SK-N-SH (cell line): Measurements from ENCODE around the gene TNRC6C. TPM values are rescaled to one million over a fixed set of nuclear protein-coding genes. Genes with fewer than 3 reads are reported as not detected.

Source experiments
- CTCF ChIA-PET: fragments of 300-600, 350-600 bp; formaldehyde crosslinking; extraction: SDS; loops from one replicate; lab custom pipeline; 2021; lab: Yijun Ruan, JAX
- POLR2A ChIA-PET: fragments of 350-600 bp; sonication (Branson Sonifier 250); formaldehyde crosslinking; extraction: SDS; loops from one replicate; lab custom pipeline; 2020; ENCODE audit warnings: antibody characterized with exemption, inconsistent platforms; lab: Yijun Ruan, JAX
- DNase-seq: peaks from one replicate; pipeline ENCODE4 v3.0.0; 2012
- H2AFZ ChIP-seq: fragments of 200-600 bp; sonication (generic); 2 replicates; pipeline ENCODE4 v1.8.1; 2016; ENCODE audit warnings: antibody characterized with exemption, mild to moderate bottlenecking, low read depth
- H3F3A ChIP-seq: fragments of 200-600 bp; sonication (generic); replicated peaks from 2 replicates; pipeline ENCODE3; 2016; ENCODE audit warnings: antibody characterized with exemption, mild to moderate bottlenecking; ENCODE audit not compliant: insufficient read depth
- H3K27ac ChIP-seq, 2 experiments: fragments of 200-500 bp in 1 of 2; fragments of 200-600 bp in 1 of 2; sonication (Bioruptor generic) in 1 of 2; sonication (generic), shearing (Covaris generic) in 1 of 2; 2 replicates each; pipeline versions ENCODE4 v1.5.1 to v1.6.1; 2014 to 2016; ENCODE audit warnings: low read depth in 2 of 2, inconsistent platforms in 1 of 2, low read length in 1 of 2, mild to moderate bottlenecking in 1 of 2, mixed read lengths in 1 of 2
- H3K27me3 ChIP-seq: fragments of 200-600 bp; sonication (generic), shearing (Covaris generic); 2 replicates; pipeline ENCODE4 v1.6.1; 2016; ENCODE audit warnings: mixed run types; ENCODE audit not compliant: insufficient read depth
- H3K36me3 ChIP-seq, 2 experiments: fragments of 200-500 bp in 1 of 2; fragments of 200-600 bp in 1 of 2; sonication (Bioruptor generic) in 1 of 2; sonication (generic) in 1 of 2; replicated peaks in 1 of 2; 2 replicates each; pipeline versions ENCODE3 to v1.5.1; 2014 to 2016; ENCODE audit warnings: low read length in 1 of 2, mild to moderate bottlenecking in 1 of 2; ENCODE audit not compliant: insufficient read depth in 2 of 2, control insufficient read depth in 1 of 2
- H3K4me1 ChIP-seq, 2 experiments: fragments of 200-500 bp in 1 of 2; fragments of 200-600 bp in 1 of 2; sonication (Bioruptor generic) in 1 of 2; sonication (generic), shearing (Covaris generic) in 1 of 2; 2 replicates each; pipeline versions ENCODE4 v1.5.1 to v1.6.1; 2014 to 2016; ENCODE audit warnings: low read depth in 1 of 2, low read length in 1 of 2, mixed run types in 1 of 2; ENCODE audit not compliant: insufficient read depth in 2 of 2, control insufficient read depth in 1 of 2
- H3K4me2 ChIP-seq: fragments of 200-600 bp; sonication (generic), shearing (Covaris generic); 2 replicates; pipeline ENCODE4 v1.6.1; 2017; ENCODE audit warnings: mixed run types
- H3K4me3 ChIP-seq, 2 experiments: fragments of 200-500 bp in 1 of 2; fragments of 200-600 bp in 1 of 2; sonication (Bioruptor generic) in 1 of 2; sonication (generic), shearing (Covaris generic) in 1 of 2; 2 replicates each; pipeline versions ENCODE4 v1.5.1 to v1.8.1; 2014 to 2016; ENCODE audit warnings: low read depth in 2 of 2, inconsistent platforms in 1 of 2, low read length in 1 of 2, mild to moderate bottlenecking in 1 of 2, mixed read lengths in 1 of 2, moderate library complexity in 1 of 2
- H3K79me2 ChIP-seq: fragments of 200-600 bp; sonication (generic); 2 replicates; pipeline ENCODE4 v1.8.1; 2017; ENCODE audit warnings: mild to moderate bottlenecking; ENCODE audit not compliant: insufficient read depth
- H3K9ac ChIP-seq: fragments of 200-600 bp; sonication (generic); 2 replicates; pipeline ENCODE4 v1.6.1; 2017; ENCODE audit warnings: mixed run types
- H3K9me2 ChIP-seq: fragments of 200-600 bp; sonication (generic); 2 replicates; pipeline ENCODE4 v1.6.1; 2017; ENCODE audit warnings: mixed run types
- H3K9me3 ChIP-seq: fragments of 200-600 bp; sonication (generic); 2 replicates; pipeline ENCODE4 v1.6.1; 2017; ENCODE audit warnings: mixed run types, mild to moderate bottlenecking, moderate library complexity
- H4K20me1 ChIP-seq: fragments of 200-600 bp; sonication (generic); 2 replicates; pipeline ENCODE4 v1.6.1; 2017; ENCODE audit warnings: mild to moderate bottlenecking, mixed run types; ENCODE audit not compliant: insufficient read depth
- ELF1 ChIP-seq: IDR thresholded peaks from 2 replicates; pipeline ENCODE4 v1.4.0; 2012
- FOSL2 ChIP-seq: IDR thresholded peaks from 2 replicates; pipeline ENCODE4 v1.4.0; 2012; ENCODE audit warnings: low read depth, mild to moderate bottlenecking, moderate library complexity, borderline replicate concordance
- FOXJ3 ChIP-seq: sonication (generic); formaldehyde crosslinking; IDR thresholded peaks from 2 replicates; pipeline ENCODE4 v1.5.1; 2020; ENCODE audit warnings: mild to moderate bottlenecking, missing genetic modification reagents
- FOXM1 ChIP-seq: IDR thresholded peaks from 2 replicates; pipeline ENCODE4 v1.4.0; 2012; ENCODE audit warnings: low read depth, mild to moderate bottlenecking
- GABPA ChIP-seq: IDR thresholded peaks from 2 replicates; pipeline ENCODE4 v1.4.0; 2012; ENCODE audit warnings: low read depth, mild to moderate bottlenecking
- MEF2A ChIP-seq: IDR thresholded peaks from 2 replicates; pipeline ENCODE4 v1.4.0; 2012; ENCODE audit warnings: low read depth, borderline replicate concordance
- MXI1 ChIP-seq: IDR thresholded peaks from 2 replicates; pipeline ENCODE4 v1.6.1; 2012; ENCODE audit warnings: mild to moderate bottlenecking, low read depth, low read length, improper control_type of control experiment
- RAD21 ChIP-seq: IDR thresholded peaks from 2 replicates; pipeline ENCODE4 v1.6.1; 2012; ENCODE audit warnings: mild to moderate bottlenecking, low read length
- RXRA ChIP-seq: IDR thresholded peaks from 2 replicates; pipeline ENCODE4 v1.4.0; 2012; ENCODE audit warnings: low read depth, mild to moderate bottlenecking, borderline replicate concordance
- SMC3 ChIP-seq: IDR thresholded peaks from 2 replicates; pipeline ENCODE4 v1.6.1; 2012; ENCODE audit warnings: low read depth, low read length, improper control_type of control experiment
- TCF12 ChIP-seq: IDR thresholded peaks from 2 replicates; pipeline ENCODE4 v1.4.0; 2012
- TEAD4 ChIP-seq: IDR thresholded peaks from 2 replicates; pipeline ENCODE4 v1.4.0; 2012; ENCODE audit warnings: mild to moderate bottlenecking, borderline replicate concordance; ENCODE audit not compliant: insufficient read depth
- USF1 ChIP-seq: IDR thresholded peaks from 2 replicates; pipeline ENCODE4 v1.4.0; 2012; ENCODE audit warnings: low read depth, borderline replicate concordance
- ZBTB33 ChIP-seq: IDR thresholded peaks from 2 replicates; pipeline ENCODE4 v1.4.0; 2012; ENCODE audit warnings: low read depth, borderline replicate concordance
- WGBS: methylation state at CpG from one replicate; pipeline ENCODE4 v1.1.6; 2017; ENCODE audit warnings: low lambda C conversion rate; 5-methylcytosine and 5-hydroxymethylcytosine counted together
- polyA plus RNA-seq, 3 experiments: library from polyadenylated mRNA; depleted of rRNA; stranded (reverse); fragments of >200 nt; gene quantifications; 2 replicates each; pipeline ENCODE4 v1.2.3, GENCODE V29; 2012
- TF ChIP-seq, protein P1 (sequence below): IDR thresholded peaks from 2 replicates; pipeline ENCODE4; 2012

The TNRC6C gene
- polyA plus RNA-seq, 1 of the 3 experiments (the other 2 are of a cell fraction): 2.2 TPM

- TF ChIP-seq TEAD4 (no peak), TCF12 (no peak), RXRA (no peak), ZBTB33 (no peak), MXI1 (no peak), USF1 (no peak), SMC3 (no peak), FOXJ3 (CRISPR knock-in tag) (no peak), FOXM1 (no peak), GABPA (no peak), RAD21 (no peak), FOSL2 (no peak), ELF1 (no peak), MEF2A (no peak)
- TF ChIP-seq, protein P1, sequence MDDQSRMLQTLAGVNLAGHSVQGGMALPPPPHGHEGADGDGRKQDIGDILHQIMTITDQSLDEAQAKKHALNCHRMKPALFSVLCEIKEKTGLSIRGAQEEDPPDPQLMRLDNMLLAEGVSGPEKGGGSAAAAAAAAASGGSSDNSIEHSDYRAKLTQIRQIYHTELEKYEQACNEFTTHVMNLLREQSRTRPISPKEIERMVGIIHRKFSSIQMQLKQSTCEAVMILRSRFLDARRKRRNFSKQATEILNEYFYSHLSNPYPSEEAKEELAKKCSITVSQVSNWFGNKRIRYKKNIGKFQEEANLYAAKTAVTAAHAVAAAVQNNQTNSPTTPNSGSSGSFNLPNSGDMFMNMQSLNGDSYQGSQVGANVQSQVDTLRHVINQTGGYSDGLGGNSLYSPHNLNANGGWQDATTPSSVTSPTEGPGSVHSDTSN: no peak
- no peaks in the 10 kb centered on the region for H3K9me3 ChIP-seq
- no peak within 1 kb of the TSS for H3K4me3 ChIP-seq
- H3K4me1 ChIP-seq: peaks cover 4 to 34% of the 10 kb centered on the region in 2 experiments; a peak in 1 of 4 replicates
- H2AFZ ChIP-seq: no peak within 1 kb of the TSS
- H3F3A ChIP-seq: no peaks in the 10 kb centered on the region
- 95% methylated on average over 7 of the region's 10 CpGs for WGBS
- no peak within 1 kb of the TSS for H3K9ac ChIP-seq
- no peak within 1 kb of the TSS; the same call in 1 of the 2 replicates for H3K4me2 ChIP-seq
- H3K27ac ChIP-seq: no peak within 1 kb of the TSS
- no peaks in the 10 kb centered on the region for H3K9me2 ChIP-seq
- peak; percentile 56 for DNase-seq
- POLR2A ChIA-PET: no interaction called here
- H3K79me2 ChIP-seq: no peaks in the 10 kb centered on the region
- CTCF ChIA-PET: interaction anchor here (1.0 to 8.0 kb wide), 7 partner anchors 8 to 111 kb away, joined by 3 to 100 read pairs (median 3); partner anchors contain the start of gene C17orf99
- no peaks in the 10 kb centered on the region for H4K20me1 ChIP-seq
- H3K27me3 ChIP-seq: peaks cover 3% of the 10 kb centered on the region
- no peaks in the 10 kb centered on the region for H3K36me3 ChIP-seq
These were observed 172.1 kb downstream of the TNRC6C start, which contains the start of gene TMC8 for GRCh38 chr17:78130437-78131101. TSS of gene TMC8 (plus strand) at chr17:78130771. CDS start at chr17:78131589, 818 bp downstream.
